IPS-18c (cell line): ENCODE data around the gene STIP1.
"Not testable (repeated sequence)": the region's sequence is repeated elsewhere in the genome, so short reads cannot be mapped to it uniquely, and the experiment has no call there.

Source experiments
- H3K4me3 ChIP-seq: 2 replicates; pipeline ENCODE4 v1.7.0; 2013; ENCODE audit warnings: low read depth, mild to moderate bottlenecking, low read length, moderate library complexity; ENCODE audit not compliant: insufficient read depth
- H3K9me3 ChIP-seq: one replicate; pipeline ENCODE4 v1.6.1; 2013; ENCODE audit warnings: mild to moderate bottlenecking, low read length, moderate library complexity; ENCODE audit not compliant: control insufficient read depth, insufficient read depth

The STIP1 gene

DNA sequence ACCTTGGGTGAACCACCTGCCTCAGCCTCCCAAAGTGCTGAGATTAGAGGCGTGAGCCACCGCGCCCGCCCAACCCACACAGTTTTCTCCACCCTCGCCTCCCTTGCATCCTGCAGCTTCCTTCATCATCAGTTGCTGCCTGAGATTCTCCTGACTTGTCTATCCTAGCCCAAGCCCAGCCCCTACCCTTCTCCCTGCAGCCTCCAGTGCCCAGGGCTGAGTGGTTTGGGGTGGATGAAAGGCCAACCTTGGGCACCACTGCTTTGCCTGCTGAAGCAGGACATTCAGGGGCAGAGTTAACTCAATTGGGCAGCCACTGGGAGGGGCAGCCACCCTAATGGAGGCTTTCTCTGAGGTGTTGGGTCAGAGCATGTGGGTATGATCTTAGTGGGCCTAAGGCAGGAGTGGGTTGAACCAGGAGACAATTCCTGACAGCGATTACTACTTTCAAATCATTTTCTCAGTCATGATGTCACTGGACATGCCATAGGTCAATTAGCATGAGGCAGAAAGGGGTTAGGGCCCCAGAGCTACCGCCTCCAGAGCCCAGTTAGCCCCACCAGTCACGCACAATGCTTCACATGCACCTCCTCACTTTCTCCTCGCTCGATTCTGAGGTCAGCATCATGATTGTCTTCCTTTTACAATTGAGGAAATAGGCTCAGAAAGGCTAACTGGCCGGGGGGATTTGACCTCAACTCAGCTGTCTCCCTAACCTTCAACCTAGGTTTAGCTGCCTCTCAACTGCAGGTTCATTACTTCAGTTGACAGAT lies 53.9 kb downstream of the STIP1 start:
- no peaks in the 10 kb centered on the region for H3K9me3 ChIP-seq

GRCh38 chr11:64240435-64241240 lies 54.7 kb downstream of the STIP1 start, which contains the start of gene FKBP2:
Gene FKBP2 (plus strand): TSS chr11:64241095. CDS start chr11:64242388, 1,293 bp downstream.
- H3K9me3 ChIP-seq, result no peaks in the 10 kb centered on the region
- H3K4me3 ChIP-seq, result peak within 1 kb of the TSS; percentile 96

More for the DNA sequence above, 53.9 kb downstream of the STIP1 start:
- peak overlapping the region; percentile 96 for H3K4me3 ChIP-seq

- Histone ChIP-seq H3K4me3 (peak overlapping the region; percentile 96), H3K9me3 (no peaks in the 10 kb centered on the region)
Measured at GRCh38 chr11:64241241-64241490, 55.2 kb downstream of the STIP1 start.

GRCh38 chr11:64241491-64242374 lies 55.8 kb downstream of the STIP1 start:
- Histone ChIP-seq H3K9me3 (no peaks in the 10 kb centered on the region), H3K4me3 (peak overlapping the region; percentile 96)

- no peak overlapping the region for H3K4me3 ChIP-seq
Measured at GRCh38 chr11:64243236-64243854, 57.4 kb downstream of the STIP1 start.

DNA sequence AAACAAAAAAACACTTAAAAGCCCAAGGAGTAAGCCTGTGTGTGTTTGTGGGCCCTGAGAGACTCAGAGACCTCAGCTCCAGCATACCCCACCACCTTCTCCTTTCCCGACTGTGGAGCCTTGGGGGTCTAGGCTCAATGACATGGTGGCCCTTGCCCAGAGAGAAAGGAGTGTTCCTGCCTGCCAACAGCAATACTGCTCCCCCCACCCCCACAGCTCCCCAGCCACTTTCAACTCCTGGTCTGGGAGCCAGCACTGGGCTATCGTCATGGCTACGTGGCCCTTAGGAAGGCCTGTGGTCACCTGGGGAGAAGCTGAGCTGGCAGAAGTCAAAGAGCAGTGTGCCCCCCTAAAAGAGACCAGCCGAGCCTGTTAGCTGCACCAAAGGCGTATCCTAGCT lies 58.1 kb downstream of the STIP1 start:
- peak overlapping the region; percentile 6; the same call in 1 of the 2 replicates for H3K4me3 ChIP-seq
- no peaks in the 10 kb centered on the region for H3K9me3 ChIP-seq

More at GRCh38 chr11:64243236-64243854, 57.4 kb downstream of the STIP1 start:
- H3K9me3 ChIP-seq, result no peaks in the 10 kb centered on the region

DNA sequence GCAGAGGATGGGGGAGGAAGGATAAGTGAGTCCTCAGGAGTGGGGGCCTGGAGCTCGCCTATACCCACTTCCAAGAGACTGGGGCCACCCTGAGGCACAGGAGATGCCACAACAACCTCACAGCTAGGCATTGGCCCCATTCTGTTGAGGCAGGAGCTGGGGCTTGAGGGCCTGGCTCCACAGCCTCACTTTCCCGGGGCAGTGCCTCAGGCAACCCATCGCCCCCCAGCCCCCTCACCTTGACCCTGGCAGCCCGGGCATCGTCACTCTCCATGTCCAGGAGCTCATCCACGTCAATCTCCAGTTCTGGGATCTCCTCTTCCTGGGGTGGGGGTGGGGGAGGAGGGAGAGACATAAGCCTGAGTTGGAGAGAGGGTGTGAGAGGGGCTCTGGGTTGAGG lies 59.0 kb downstream of the STIP1 start:
- Histone ChIP-seq H3K4me3 (peak overlapping the region; percentile 95), H3K9me3 (no peaks in the 10 kb centered on the region)

- H3K9me3 ChIP-seq, result no peaks in the 10 kb centered on the region
- H3K4me3 ChIP-seq, result peak overlapping the region; percentile 95
Measured at GRCh38 chr11:64245401-64245796, 59.4 kb downstream of the STIP1 start.

DNA sequence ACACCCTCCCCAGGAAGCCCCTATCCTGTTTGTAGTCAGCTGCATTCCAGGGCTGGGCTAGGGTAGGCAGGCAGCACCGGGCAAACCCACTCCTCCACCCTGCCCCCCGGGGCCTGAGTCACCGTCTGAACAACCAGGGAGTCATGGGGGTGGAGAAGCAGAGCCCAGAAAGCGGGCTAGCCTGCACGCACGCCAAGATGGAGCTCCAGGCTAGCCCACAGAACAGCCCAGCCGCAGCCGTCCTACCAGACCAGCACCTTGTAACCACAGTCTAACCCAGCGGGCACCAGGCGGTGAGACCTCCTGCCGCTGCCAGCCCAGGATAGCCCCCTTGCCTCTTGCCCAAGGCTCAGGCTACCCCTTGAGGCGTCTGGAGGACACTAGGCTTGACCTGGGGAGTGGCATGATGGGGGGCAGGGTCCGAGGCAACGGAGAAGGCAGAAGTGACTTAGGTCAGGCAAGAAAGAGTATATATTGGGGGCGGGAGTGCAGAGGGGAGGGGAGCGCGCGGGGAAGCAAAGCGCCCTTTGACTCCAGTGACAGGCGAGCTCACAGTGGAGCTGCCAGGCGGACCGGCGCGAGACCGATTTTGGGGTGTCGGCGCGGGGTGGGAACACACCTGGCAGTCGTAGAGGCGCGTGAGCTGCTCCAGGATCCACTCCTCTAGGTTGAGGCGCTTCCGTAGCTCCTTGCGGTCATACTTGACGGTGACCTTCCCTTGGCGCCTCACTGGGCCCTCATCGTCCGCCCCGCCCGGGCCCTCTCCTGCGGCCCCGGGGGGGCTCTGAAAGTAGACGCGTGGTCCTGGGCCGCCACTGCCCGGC lies 60.0 kb downstream of the STIP1 start:
- Histone ChIP-seq H3K4me3 (peak overlapping the region; percentile 95), H3K9me3 (no peaks in the 10 kb centered on the region)

DNA sequence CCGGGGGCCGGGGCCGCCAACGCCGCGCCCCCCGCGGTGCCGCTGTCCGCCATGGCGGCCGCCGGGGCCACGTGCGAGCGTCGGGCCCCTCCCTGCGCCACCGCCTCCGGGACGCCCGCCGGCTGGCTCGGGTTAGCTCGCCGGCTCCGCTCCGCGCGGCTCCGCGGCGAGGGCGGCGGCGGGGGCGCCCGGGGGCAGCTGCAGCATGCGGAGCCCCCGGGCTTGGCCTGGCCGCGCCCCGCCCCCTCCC lies 60.6 kb downstream of the STIP1 start:
- not testable (repeated sequence) for H3K9me3 ChIP-seq
- peak overlapping the region; percentile 95; the same call in 1 of the 2 replicates for H3K4me3 ChIP-seq

DNA sequence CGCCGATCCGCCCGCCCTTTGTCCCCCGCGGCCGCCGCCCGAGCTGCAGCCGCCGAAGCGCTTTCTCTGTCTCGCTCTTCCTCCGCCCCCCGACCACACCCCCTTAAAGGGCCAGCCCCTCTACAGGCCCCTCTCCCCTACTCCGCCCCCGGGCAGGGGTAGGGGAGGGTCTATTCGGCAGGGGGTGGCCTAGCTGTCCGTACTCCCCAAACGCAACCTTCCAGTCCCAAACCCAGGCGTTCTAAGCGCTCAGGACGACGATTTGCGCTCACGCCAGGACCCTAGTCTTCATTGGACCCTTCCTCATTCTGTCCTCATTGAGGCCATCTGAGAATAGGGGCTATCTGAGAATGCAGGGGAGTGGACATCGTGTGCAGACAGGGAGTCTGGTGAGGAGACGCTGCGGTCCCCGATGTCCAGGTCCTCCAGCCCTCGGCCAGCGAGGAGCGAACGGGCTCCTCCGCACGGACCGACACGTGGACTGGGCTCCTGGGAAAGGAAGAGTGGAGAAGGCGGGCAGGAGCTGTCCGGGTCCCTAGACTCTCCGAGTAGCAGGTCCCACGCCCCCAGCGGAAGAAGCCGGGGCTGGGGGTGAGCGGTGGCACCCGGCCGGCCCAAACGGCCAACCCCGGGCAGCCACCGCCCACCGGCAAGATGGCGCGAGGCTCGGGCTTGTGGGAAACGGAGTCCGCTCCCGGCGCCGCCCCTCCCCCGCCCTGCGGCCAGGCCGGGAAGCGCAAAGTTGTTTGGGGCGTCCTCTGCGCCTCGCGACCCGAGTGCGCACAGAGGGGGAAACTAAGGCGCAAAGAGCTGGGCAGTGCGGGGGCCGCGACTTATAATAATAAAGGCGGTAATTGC lies 61.1 kb downstream of the STIP1 start, which contains the start of gene PPP1R14B:
Gene PPP1R14B (minus strand): TSS at position 73 of the 858 bp plus-strand sequence. CDS start 270 bp downstream, outside the sequence.
- H3K4me3 ChIP-seq, result peak within 1 kb of the TSS; percentile 95
- no peaks in the 10 kb centered on the region for H3K9me3 ChIP-seq

DNA sequence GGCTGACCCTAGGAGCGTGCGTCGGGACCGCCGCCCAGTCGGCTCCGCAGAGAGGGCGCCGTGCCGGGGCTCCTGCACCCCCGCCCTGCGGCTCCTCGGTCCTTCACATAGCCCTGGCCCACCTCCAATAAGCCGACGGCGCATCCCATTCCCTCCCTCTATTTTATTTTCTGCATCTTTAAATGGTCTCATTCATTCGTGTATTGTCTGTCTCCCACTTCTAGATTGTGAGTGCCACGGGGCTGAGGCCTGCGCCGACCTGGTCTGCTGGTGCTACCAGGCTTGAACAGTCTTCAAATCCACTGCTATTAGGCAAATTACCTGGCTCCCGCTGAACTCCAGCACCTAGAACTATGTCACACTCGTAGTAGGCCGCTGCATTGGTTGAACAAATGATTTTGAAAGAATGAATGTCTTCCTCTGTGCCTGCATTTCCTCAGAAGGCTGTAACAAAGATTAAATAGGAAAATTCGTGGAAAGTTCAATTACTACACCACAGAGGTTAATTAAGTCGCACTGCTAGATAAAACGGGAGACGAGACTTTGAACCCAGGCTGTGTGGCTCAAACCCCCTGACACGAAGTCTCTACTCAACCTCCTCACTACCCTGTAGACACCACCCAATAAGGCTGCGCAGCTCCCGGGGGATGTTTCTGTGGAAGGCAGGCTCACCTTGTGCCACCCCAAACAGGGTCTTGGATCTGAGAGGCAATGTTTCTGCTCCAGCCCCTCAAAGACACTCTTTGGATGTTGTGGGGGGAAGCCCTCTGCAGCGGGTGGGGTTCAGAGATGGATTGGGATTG lies 62.0 kb downstream of the STIP1 start:
- peak overlapping the region; percentile 91 for H3K4me3 ChIP-seq
- no peaks in the 10 kb centered on the region for H3K9me3 ChIP-seq

- Histone ChIP-seq H3K4me3 (peak overlapping the region; percentile 2; the same call in 1 of the 2 replicates), H3K9me3 (no peaks in the 10 kb centered on the region)
Measured at GRCh38 chr11:64248578-64248977, 62.6 kb downstream of the STIP1 start.

DNA sequence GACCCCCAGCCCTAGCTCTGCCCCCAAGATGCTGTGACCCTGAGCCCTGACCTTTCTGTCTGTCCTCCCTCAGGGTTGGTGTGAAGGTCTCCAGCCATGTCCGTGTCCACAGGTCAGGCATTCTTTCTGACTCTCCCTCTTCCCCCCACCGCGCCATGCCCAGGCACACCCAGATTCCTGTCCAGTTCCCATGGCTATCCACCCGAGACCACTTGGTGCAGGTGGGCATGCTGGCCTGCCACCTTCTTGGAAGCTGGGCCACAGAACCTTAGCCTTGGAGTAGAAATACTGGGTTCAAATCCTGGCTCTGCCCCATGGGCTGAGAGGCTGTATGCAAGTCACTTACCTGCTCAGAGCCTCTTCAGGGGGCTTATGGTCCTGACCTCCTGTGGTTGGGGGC lies 63.1 kb downstream of the STIP1 start:
- H3K9me3 ChIP-seq, result no peaks in the 10 kb centered on the region
- H3K4me3 ChIP-seq, result peak overlapping the region; percentile 2; the same call in 1 of the 2 replicates
